Upper lobe of left lung (tissue), 4 donors: ENCODE results near the gene FAM3A.
A peak's percentile ranks its signal among the peaks of the same experiment; 100 is the strongest.

ENCODE experiments used
- CTCF ChIP-seq, 6 experiments: fragments of 450-650 bp in 4 of 6; fragments of 200-600 bp in 2 of 6; sonication (generic) in 2 of 6; IDR thresholded peaks; one replicate each; pipeline ENCODE4 v1.5.1; 2016 to 2019; ENCODE audit warnings: antibody characterized with exemption in 6 of 6
- EP300 ChIP-seq, 4 donors: sonication (generic); formaldehyde crosslinking; IDR thresholded peaks; one replicate each; pipeline ENCODE4 v1.5.1; 2017; ENCODE audit warnings: antibody characterized with exemption in 4 of 4, control low read depth in 2 of 4
- POLR2AphosphoS5 ChIP-seq, 2 donors: sonication (generic); formaldehyde crosslinking; IDR thresholded peaks; one replicate each; pipeline ENCODE4 v1.5.1; 2017; ENCODE audit warnings: antibody characterized with exemption in 2 of 2

GRCh38 chrX:154515966-154516655 lies at the start of gene FAM3A:
- TF ChIP-seq CTCF (IDR thresholded peaks at IDR 0.05) (no peak), POLR2AphosphoS5 (IDR thresholded peaks at IDR 0.05) (peak; percentile 76 to 87), EP300 (IDR thresholded peaks at IDR 0.05) (no peak)
